HG02763 (cell line): ENCODE results near the gene ICAM5.

Experiments used
- ATAC-seq: cut with Tn5 transposase; IDR thresholded peaks from one replicate; pipeline ENCODE4 v1.9.1; 2021; ENCODE audit warnings: mild to moderate bottlenecking, moderate library complexity; ENCODE audit not compliant: unreplicated experiment

The ICAM5 gene

DNA sequence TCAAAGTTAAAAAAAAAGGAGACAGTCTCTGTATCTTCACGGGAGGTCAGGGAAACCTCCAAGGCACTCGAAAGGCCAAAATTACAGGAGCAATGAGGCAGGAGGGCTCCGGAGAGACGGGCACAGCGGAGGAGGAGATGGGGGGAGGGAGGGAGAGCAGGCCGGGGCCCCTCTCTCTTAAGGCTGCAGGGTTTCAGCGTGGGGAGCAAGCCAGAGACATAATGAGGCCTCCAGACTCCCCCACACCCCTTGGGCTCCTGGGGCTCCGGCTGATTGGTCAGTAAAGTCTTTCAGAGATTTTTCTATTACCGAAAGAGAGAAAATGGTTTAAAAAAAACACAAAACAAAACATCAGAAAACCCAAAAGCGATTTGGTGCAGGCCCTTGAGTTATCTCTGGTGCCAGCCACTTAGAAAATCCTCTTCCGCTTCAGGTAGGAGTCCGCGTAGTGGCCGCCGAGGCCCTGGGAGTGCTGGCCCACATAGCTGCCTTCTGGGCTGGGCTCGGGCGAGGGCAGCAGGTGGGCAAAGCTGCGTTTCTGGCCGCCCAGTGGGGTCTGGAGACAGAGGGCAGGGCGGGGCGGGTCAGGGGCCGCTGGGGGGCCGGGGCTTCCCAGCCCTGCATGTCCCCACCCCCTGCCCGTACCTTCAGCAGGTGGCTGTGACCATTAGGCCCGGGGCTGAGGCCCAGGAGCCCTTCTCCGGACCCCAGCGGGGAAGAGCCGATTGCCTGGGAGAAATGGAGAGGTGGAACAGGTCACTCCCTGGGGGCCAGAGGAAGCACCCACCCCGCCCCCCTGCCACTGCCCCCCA, 27.5 kb downstream of the ICAM5 start:
- ATAC-seq: no peak

DNA sequence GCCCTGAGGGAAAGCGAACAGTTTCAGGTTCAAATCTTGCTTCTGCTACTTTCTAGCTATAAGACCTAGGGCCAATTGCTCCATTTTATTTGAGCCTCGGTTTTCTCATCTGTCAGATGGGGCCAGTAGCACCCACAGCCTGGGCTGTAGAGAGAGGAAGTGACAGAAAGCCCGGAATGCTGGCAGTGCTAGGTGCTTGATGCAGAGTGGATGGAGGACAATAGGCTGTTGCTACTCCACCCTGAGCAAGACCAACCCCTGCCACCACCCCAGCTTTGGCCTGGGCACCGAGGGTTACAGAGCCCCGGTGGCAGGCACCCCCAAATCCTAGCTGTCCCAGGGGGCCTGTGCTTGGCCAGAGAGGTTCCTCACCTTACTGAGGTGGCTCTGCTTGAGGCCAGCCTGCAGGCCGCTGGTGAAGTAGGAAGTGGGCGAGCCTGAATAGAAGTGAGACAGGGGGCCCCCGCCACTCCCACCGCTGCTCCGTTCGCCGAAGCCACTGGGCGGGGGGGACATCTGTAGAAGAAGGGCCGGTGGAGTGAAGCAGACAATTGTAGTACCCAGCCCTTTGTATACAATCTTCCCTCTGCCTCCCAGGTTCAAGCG, 28.2 kb downstream of the ICAM5 start:
- ATAC-seq: no peak

DNA sequence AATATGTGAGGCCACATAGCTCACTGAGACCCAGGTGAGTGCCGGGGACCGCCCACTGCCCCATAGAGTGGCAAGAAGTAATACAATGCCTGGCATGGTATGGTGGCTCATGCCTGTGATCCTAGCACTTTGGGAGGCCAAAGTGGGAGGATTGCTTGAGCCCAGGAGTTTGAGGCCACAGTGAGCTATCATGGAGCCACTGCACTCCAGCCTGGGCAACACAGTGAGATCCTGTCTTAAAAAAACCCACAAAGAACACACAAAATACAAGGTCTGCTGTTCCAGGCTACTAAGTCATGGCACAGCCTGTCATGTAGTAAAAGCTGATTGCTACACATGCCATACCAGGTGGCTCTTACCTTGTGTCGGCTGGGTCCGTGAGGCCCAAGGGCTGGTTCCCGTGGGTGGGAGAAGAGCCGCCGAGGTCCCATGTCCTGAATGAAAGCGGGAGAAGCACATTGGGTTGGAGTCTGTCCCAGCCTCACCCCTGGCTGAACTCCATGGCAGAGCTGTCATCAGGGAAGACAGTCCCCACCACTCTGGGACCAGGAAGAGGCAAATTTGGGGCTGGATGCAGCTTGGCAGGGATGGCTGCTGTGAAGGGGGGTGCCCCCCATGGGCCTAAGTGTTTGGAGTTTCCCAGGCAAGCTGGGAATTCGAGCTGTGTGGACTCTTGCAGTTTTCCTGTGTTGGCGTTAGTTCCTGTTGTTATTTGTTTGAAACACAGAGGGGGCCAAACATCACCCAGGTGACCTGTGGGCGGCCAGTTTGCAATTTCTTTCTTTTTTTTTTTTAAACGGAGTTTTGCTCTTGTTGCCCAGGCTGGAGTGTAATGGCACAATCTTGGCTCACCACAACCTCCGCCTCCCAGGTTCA, 29.3 kb downstream of the ICAM5 start:
- no peak for ATAC-seq

DNA sequence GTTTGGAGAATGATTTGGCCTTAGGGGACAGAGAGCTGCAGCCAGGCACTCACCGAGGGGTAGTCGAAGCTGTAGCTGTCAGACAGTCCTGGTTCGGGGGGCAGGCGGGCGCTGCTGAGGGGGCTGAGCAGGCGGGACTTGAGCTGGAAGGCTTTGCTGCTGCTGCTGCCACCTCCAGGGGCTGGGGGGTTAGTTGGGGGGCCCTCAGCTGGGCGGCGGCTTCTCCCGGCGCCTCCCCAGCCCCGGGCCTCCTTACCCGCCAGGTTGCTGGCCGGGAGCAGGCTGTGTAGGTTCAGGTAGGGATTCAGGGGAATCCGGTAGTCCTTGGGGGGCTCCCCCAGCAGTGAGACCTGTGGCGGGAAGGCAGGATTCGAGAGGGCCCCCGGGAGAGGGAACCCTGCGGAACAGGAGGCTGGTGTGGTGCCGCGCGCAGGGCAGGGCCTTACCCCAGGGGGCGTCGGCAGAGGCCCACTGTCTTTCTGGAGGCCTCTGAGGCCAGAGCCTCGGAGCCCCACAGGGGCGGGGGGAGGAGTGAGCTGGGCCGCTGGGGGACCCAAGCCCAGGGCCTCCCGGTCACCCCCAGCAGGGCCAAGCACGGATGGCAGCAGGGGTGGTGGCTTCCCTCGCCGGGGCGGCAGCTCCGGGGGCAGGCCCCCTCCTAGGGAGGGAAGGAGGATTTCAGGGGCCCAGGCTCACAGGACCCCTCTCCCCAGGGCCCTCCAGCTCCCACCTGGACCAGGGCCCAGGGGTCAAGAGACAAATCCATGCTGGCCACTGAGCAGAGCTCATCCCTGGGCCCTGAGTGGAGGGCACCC, 31.1 kb downstream of the ICAM5 start:
- no peak for ATAC-seq

DNA sequence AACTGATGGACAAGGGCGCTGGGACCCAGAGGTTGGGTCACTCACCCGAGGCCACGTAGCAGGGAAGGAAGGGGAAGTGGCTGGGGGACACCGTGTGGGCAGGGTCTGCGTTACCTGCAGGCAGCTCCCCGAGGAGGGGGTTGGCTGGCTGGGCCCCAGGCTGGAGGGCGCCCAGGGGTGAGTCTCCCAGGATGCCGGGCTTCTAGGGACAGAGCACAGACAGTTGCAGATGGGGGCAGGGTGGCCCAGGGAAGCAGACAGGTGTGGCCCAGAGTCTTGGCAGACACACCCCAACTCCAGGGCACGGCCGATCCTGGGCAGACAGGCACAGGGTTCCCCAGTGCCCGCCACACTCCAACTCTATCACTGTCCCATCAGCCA, 31.7 kb downstream of the ICAM5 start:
- no peak for ATAC-seq

DNA sequence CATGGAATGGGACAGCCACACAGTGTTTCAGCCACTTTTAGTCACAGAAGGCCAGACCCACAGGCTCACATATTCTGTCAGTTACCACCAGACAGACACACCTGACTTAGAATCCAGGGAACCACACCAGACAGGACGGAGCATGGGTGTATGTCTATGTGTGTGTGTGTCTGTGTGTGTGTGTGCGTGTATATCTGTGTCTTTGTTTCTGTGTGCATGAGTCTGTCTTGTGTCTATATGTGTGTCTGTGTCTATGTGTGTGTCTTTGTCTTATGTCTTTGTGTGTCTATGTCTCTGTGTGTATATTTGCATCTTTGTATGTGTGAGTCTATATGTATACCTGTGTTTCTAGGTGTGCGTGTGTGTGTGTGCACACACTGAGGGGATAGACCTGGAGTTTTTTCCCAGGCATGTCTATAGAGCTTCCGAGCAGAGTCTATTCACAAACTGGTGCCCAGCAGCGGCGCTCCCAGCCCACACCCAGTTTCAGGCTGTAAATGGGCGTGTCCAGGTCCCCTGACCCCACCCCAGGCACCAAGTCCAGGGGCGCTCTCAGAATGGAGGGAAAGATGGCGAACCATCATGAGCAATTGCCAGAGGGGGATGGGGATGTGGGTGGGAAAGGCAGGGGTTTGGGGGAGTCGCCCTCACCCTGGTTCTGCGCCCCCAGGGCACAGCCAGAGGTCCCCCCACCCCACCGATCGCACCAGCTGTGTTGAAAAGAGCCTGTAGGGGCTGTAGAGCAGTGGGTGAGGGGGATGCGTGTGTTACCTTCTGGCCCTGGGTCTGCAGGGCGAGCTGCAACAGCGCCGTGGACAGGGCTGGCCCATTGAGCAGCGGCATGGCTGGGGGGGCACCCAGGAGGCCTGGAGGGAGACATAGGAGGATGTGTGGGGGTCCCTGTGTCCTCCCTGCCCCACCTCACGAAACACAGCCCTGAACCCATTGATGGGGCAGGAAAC, 32.4 kb downstream of the ICAM5 start:
- no peak for ATAC-seq

DNA sequence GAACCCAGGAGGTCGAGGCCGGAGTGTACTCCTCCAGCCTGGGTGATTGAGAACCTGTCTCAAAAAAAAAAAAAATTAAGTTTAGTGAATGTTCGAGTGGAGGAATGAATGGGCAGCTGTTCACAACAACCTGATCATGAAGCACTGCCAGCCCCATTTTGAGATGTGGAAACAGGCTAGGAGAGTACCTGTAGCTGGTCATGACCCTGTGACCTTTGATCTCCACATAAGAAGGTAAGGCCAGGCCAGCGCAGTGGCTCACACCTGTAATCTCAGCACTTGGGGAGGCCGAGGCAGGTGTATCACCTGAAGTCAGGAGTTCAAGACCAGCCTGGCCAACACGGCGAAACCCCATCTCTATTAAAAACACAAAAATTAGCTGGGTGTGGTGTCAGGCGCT, 36.0 kb downstream of the ICAM5 start:
- no peak for ATAC-seq

DNA sequence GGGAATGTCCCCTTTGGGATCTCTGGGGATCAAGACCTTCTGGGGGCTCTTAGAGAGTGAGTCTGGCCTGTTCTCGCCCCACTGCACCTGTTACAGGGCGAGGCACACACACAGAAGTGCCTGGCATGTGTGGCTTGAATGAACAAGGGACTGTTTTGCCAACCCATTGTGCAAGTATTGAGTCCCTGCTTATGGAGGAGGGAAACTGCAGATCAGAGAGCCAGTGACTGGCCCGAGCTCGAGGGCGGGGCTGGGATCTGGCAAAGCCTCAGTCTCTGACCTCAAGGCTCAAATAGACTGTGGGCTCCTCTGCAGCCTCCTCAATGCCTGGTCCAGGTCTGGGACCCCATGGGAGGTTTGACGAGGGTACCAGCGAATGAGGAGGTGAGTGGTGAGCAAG, 38.0 kb downstream of the ICAM5 start:
- no peak for ATAC-seq

DNA sequence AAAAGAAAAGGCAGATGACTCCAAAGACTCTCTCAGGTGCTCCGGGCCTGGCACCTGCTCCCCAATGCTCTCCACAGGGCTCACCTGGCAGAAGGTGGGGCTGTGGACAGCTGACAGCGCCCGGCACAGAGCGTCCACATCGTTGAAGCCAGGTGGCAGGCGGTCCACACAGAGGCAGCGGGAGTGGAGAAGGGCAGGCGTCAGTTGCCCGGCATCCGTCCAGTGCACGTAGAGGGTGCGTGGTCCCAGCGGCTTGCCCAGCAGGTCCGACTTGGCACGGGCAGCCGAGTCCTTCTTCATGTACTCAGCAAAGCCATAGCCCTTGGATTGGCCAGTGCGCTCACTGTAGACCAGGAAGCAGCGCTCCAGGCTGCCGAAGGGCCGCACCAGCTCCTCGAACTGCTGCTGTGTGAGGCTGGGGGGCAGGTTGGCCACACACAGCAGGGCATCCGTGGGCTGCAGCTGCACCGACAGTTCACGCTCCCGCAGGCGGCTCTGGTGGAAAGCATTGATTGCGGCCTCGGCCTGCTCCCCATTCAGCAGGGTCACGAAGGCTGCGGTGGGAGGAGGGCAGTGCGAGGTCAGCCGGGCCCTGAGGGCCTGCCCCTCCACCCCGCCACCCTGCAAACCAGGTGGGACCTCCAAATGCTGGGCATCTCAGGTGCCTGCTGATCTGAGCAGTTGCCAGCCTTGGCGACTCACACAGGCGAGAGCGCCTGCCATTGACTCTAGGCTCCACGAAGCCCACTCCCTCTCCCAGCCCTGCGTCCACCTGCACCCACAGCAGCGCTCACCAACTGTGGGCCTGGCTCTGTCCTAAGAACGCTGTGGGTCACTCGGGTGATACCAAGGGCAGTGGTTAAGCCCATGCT, 39.0 kb downstream of the ICAM5 start:
- ATAC-seq: no peak

DNA sequence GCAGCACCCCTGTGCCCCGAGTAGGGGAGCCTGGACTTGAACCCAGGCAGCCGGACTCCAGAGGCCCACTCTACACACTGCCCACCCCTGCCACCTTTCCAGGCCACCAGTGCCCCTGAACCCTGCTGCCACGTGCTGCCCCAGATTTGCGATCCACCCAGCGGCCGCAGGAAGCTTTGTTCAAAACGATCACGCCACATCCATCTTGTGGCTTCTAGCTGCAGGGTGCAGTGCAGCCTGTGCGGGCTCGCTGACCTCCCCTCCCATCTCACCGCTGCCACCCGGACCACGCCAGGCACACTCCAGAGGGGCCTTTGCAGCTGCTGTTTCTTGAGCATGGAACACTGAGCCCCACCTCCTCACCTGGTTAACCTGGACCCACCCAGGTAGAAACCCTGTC, 39.8 kb downstream of the ICAM5 start:
- no peak for ATAC-seq

DNA sequence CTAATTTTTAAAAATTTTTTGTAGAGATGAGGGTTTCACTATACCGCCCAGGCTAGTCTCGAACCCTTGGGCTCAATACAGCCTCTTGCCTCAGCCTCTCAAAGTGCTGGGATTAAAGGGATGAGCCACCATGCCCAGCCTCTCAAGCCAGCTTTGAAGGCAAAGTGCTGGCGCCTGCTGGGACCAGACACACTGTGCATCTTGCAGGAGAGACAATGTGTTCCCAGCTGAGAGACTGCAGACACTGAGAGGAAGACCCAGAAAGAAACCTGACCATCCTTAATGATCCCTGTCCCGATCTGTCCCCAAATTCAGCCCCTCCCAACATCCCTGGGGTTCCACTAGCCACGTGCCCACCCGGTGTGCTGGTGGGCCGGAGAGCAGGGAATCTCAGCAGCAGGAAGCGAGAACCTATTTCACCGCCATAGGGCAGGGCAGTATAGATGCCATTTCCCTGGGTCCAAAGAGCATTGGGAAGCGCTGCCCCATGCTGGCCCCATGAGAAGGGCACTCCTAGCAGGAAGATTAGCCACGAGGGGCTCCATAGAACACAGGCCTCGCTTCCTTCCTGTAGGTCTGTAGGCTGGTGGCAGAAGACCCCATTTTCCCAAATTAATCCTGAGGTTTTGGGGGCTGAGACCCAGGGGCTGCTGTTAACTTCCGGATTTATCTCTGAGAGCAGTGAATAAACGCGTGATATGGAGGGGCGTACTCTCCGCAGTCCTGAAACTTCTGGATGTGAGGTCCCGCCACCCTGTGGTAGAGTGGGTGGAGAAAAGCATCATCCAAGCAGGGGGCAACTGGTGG, 42.6 kb downstream of the ICAM5 start:
- ATAC-seq: no peak

DNA sequence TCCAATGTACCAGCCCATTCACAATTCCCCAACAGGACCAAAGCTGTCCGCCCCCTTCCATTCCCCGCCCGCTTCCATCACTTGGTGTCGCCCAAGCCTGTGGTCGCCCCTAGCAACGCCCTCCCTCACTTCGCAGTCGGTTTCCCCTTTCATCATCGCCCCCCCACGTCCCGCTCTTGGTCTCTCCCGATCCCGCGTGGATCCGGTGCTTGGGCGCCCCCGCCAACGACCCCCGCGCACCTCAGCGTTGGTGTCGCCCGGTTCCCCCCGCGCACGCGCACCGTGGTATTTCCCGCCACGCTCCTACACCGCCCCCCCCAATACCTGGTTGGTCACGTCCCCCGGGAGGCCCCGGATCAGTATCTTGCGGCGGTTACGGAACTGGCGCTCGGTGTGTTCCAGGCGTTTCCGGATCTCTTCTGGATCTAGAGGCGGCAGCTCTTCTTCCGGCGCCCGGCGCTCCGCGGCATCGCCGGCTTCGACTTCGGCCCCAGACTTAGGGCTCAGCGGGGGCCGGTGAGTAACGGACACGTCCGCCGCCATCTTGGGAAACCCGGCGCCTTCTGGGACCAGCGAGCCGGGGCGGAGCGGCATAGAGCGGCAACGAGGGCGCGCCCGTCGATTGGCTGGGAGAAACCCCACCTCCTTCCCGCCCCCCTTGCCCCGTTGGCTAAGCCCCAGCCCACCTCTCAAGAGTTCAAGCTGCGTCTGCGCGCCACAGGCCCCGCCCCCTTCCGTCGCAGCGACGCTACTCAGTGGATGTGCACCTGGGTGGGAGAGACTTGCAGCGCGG, 43.4 kb downstream of the ICAM5 start, which contains the start of gene RAVER1:
RAVER1 (minus strand) TSS at position 565 of the 793 bp plus-strand sequence; CDS start at position 543, 22 bp downstream.
- ATAC-seq: peak; percentile 89

DNA sequence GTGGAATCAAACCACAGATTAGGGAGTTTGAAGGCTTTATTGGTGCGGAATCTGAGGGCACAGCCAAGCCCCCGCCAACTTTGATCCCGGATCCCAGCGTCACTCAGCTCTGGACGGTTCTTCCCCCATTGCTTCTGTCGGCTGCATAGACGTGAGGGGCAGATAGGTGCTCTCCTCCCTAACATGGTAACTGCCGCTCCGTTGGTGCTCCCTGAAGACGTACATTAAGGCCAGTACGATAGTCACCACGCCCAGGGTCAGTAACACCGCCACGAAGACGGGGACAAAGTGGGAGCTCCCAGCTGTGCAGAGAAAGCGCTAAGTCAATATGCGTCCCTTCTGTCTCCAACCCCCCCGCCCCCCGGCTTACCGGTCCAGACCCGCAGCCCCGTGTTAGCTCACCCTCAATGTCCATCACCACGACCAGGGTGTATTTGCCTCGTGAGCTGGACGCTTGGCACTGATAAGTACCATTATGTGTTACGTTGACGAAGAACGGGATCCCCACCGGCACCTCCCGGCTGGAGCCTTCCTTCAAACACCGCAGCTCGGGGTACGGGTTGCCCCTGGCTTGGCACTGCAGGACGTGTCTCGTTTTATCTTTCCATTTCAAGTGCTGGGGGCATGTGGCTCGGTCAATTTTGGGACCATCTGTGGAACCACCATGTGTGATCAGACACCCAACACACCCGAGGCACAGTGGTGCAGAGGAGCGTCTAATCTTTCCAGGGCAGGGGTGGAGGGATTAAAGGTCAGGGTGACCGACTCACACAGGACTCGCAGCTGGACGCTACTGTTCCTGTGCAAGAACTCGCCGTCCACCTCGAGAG, 44.2 kb downstream of the ICAM5 start:
- no peak for ATAC-seq

DNA sequence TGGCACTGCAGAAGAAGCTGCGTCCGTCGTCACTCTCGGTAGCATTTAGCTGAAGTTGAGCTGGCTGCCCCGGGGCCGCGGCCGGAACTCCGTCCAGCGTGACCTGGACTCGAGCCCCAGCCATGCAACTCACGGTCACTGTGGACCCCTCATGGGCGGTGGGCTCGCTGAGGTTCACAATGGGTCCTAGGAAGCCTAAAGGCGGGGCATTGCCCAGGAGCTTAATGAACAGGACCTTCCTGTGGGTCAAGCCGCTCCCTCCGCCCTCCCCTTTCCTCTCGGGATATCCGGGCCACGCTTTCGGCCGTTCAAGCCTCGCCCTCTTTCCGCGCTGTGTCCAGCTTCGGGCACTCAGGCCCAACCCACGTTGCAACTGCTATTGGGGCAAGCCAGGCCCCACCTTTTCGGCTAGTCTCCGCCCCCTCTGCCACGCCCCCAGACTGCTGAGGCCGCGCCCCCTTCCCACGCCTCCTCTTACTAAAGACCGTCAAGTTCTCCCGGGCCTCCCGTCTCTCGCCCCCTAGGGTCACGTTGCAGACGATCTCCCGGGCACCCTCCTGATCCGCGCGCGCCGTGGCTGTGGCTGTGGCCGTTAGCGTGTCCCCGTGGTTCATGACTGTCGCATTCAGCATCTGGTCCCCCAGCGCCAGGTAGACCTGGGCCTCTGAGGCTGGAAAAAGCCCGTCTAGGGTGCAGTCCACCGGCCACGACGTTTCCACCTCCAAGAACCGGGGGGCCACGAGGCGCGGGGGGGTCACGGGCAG, 45.0 kb downstream of the ICAM5 start:
- ATAC-seq: no peak

DNA sequence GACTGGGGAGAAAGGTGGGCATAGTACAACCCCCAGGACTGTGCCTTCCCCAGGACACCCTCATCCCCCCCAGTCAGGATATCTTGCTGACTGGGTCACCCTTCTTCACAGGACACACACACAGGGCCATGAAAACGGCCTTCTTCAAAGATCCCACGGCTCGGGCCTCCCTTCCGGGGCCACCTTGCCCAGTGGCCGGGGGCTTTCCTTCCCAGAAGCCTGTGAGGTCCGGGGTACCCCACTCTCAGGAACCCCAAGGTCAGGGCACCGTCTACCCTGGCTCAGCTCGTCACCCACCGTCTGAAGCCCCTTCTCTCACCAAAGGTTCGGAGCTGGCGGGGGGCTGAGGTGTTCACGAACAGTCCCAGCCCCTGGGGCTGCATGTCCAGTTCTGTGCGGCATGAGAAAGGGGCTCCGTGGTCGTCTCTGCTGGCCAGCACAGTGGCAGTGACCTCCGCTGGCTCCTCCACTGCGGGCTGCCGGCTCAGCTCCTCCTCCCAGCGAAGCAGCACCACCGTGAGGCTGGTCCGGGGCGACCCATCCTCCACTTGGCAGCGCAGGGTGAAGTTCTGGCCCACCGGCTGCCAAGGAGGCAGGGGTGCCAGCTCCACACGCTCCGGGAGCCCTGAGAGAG, 45.7 kb downstream of the ICAM5 start:
- ATAC-seq: no peak
